Fibroblast of lung (primary cell): Measurements from ENCODE around the gene GART.

Experiments used
- EZH2 ChIP-seq: IDR thresholded peaks from 2 replicates; pipeline ENCODE4 v1.5.1; 2012; ENCODE audit warnings: low read length, control low read depth, mild to moderate bottlenecking; ENCODE audit errors: missing control alignments
- TF ChIP-seq, protein P1 (sequence below), 2 donors: IDR thresholded peaks in 1 of 2; conservative IDR thresholded peaks in 1 of 2; 1 replicate in 1 of 2; 2 replicates in 1 of 2; pipeline ENCODE4 v1.5.1; 2011 to 2012; ENCODE audit warnings: low read length in 2 of 2, control low read depth in 1 of 2, inconsistent platforms in 1 of 2, low read depth in 1 of 2, mild to moderate bottlenecking in 1 of 2

DNA sequence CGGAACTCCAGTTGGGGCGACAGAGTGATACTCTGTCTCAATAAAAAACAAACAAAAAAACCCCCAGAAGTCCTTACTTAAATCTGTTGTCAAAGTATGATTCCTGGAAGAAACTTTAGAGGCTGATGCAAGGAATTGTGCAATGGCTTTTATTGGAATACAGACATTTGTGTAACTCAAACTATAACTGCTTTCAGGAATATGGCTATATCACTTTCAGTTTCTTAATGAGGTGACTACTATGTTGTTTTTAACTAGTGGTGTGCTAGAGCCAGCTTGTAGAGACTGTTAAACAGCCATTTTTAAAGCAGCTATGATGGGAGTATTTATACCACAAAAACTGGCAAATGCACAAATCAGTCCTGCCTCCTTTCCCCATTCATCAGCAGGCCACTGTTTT, 27.7 kb downstream of the GART start:
- TF ChIP-seq, protein P1, sequence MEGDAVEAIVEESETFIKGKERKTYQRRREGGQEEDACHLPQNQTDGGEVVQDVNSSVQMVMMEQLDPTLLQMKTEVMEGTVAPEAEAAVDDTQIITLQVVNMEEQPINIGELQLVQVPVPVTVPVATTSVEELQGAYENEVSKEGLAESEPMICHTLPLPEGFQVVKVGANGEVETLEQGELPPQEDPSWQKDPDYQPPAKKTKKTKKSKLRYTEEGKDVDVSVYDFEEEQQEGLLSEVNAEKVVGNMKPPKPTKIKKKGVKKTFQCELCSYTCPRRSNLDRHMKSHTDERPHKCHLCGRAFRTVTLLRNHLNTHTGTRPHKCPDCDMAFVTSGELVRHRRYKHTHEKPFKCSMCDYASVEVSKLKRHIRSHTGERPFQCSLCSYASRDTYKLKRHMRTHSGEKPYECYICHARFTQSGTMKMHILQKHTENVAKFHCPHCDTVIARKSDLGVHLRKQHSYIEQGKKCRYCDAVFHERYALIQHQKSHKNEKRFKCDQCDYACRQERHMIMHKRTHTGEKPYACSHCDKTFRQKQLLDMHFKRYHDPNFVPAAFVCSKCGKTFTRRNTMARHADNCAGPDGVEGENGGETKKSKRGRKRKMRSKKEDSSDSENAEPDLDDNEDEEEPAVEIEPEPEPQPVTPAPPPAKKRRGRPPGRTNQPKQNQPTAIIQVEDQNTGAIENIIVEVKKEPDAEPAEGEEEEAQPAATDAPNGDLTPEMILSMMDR (conservative IDR thresholded peaks at IDR 0.05 in 1 of 2, IDR thresholded peaks at IDR 0.05 in 1 of 2; ENCODE audit: low read depth in 1 of 2, low read length in 2 of 2), result no peak
- TF ChIP-seq EZH2, result no peak
